Measurements from ENCODE around the gene DNAJB6. TPM values are rescaled to one million over a fixed set of nuclear protein-coding genes. Genes with fewer than 3 reads are reported as not detected.

Gene DNAJB6
- total RNA-seq, 1 experiment from 2014 or later: 137 TPM

DNA sequence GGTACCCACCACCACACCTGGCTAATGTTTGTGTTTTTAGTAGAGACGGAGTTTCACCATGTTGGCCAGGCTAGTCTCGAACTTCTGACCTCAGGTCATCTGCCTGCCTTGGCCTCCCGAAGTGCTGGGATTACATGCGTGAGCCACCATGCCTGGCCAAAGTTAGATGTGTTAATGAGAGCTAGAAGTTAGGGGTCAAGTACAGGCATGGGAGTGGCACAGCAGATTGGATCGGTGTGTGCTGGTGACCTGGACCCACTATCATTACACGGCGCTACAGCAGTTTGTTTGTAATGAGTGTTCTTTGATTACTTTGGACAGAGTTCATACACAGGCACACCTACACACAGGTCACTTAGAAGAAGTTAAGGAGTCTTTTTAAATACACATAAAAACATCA, 36.7 kb downstream of the DNAJB6 start:
- CTCF ChIA-PET: no interaction called here
- no peak overlapping the region for H3K4me3 Mint-ChIP-seq (ENCODE audit: low read depth, unreplicated experiment)
- peaks cover 58% of the 10 kb centered on the region for H3K36me3 Mint-ChIP-seq (ENCODE audit: insufficient read depth, unreplicated experiment)
- H3K4me1 Mint-ChIP-seq (ENCODE audit: low read depth, unreplicated experiment): no peaks in the 10 kb centered on the region
- TF ChIP-seq, protein P1, sequence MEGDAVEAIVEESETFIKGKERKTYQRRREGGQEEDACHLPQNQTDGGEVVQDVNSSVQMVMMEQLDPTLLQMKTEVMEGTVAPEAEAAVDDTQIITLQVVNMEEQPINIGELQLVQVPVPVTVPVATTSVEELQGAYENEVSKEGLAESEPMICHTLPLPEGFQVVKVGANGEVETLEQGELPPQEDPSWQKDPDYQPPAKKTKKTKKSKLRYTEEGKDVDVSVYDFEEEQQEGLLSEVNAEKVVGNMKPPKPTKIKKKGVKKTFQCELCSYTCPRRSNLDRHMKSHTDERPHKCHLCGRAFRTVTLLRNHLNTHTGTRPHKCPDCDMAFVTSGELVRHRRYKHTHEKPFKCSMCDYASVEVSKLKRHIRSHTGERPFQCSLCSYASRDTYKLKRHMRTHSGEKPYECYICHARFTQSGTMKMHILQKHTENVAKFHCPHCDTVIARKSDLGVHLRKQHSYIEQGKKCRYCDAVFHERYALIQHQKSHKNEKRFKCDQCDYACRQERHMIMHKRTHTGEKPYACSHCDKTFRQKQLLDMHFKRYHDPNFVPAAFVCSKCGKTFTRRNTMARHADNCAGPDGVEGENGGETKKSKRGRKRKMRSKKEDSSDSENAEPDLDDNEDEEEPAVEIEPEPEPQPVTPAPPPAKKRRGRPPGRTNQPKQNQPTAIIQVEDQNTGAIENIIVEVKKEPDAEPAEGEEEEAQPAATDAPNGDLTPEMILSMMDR (IDR thresholded peaks at IDR 0.05; ENCODE audit: unreplicated experiment): no peak
- intact Hi-C loops (cut with micrococcal nuclease; ENCODE audit: unreplicated experiment): no loop called here
- no peak for DNase-seq
- H3K9me3 Mint-ChIP-seq (ENCODE audit: low read depth, unreplicated experiment): no peaks in the 10 kb centered on the region
- H3K27ac Mint-ChIP-seq (ENCODE audit: unreplicated experiment): no peak overlapping the region
- H3K27me3 Mint-ChIP-seq (ENCODE audit: unreplicated experiment): no peaks in the 10 kb centered on the region
- BruUV-seq (replicated peaks): no TSS peak

DNA sequence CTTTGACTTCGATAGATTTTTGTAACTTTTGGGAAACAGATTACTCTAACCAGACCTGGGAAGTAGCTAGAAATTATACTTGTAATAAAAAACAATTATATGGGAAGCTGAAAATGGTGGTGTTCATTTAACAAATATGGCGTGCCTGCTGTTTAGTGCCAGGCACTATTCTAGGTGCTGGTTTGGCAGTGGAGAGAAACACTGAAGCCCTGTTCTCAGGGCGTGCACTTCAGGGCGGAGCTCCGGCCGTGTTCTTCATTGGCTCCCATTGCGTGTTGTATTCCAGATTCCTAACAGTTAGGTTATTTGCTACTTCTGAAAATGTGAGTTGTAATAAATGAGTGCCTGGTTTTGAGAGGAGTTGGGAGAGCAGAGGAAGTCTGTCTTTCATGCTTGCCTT, 38.6 kb downstream of the DNAJB6 start:
- H3K27ac Mint-ChIP-seq (ENCODE audit: unreplicated experiment): no peak overlapping the region
- intact Hi-C loops (cut with micrococcal nuclease; ENCODE audit: unreplicated experiment): no loop called here

DNA sequence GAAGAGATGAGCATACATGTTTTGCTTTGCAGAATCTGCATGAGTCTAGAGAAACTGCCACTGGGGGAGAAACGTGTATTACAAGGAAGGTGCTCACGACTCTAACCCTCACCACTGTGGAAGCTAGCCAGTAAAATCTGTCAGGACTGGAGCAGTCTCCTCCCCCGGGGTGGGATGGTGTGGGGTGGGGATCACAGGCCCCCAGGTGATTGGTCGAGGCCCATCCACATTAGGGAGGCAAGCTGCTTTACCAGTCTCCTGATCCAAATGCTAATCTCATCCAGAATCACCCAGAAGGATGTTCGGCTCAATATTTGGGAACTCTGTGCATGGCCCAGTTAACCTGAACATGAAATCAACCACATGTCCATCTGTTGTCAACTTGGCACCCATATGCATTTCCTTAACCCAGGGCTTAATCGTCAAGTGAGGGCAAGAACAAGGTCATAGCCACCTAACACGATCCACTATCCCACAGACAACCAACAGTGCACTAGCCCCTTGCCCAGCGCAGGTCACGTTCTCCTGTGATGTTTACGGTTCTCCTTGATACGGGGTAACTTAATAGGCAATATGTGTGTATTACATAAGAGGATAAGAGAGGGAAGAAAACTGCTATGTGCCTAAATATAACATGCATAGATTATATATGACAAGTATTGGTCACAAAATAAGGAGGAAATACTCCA, 40.8 kb downstream of the DNAJB6 start:
- peaks cover 60% of the 10 kb centered on the region for H3K36me3 Mint-ChIP-seq (ENCODE audit: insufficient read depth, unreplicated experiment)
- intact Hi-C loops (cut with micrococcal nuclease; ENCODE audit: unreplicated experiment): no loop called here
- H3K27me3 Mint-ChIP-seq (ENCODE audit: unreplicated experiment): no peaks in the 10 kb centered on the region
- no peak overlapping the region for H3K27ac Mint-ChIP-seq (ENCODE audit: unreplicated experiment)
- BruUV-seq (replicated peaks): no TSS peak
- TF ChIP-seq, protein P1 (IDR thresholded peaks at IDR 0.05; ENCODE audit: unreplicated experiment): no peak
- no peak for DNase-seq
- no peak overlapping the region for H3K4me3 Mint-ChIP-seq (ENCODE audit: low read depth, unreplicated experiment)
- CTCF ChIA-PET: no interaction called here
- H3K4me1 Mint-ChIP-seq (ENCODE audit: low read depth, unreplicated experiment): no peaks in the 10 kb centered on the region
- no peaks in the 10 kb centered on the region for H3K9me3 Mint-ChIP-seq (ENCODE audit: low read depth, unreplicated experiment)

More for the DNA sequence above, 38.6 kb downstream of the DNAJB6 start:
- H3K27me3 Mint-ChIP-seq (ENCODE audit: unreplicated experiment): no peaks in the 10 kb centered on the region
- TF ChIP-seq, protein P1 (IDR thresholded peaks at IDR 0.05; ENCODE audit: unreplicated experiment): no peak
- CTCF ChIA-PET: no interaction called here
- peaks cover 49% of the 10 kb centered on the region for H3K36me3 Mint-ChIP-seq (ENCODE audit: insufficient read depth, unreplicated experiment)
- no peak overlapping the region for H3K4me3 Mint-ChIP-seq (ENCODE audit: low read depth, unreplicated experiment)
- no peak for DNase-seq
- H3K9me3 Mint-ChIP-seq (ENCODE audit: low read depth, unreplicated experiment): no peaks in the 10 kb centered on the region
- BruUV-seq (replicated peaks): no TSS peak
- no peaks in the 10 kb centered on the region for H3K4me1 Mint-ChIP-seq (ENCODE audit: low read depth, unreplicated experiment)

DNA sequence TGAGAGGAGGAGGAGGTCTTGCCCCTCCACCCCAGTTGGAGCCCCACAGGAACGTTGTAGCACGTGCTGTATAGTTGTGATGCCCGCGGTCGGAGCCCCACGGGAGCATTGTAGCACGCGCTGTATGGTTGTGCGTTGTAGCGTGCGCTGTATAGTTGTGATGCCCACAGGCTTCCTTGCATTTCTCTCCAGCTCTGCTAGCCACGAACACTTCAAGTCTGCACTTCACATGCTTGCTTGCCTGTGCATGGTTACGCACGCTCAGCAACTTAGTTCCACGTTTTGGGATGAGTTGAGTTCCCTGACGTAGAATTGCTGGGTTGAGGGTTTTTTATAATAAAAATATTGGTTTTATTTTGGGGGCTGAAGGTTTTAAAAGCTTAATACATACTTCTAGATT, 41.6 kb downstream of the DNAJB6 start:
- Mint-ChIP-seq H3K27ac (ENCODE audit: unreplicated experiment) (no peak overlapping the region), H3K4me1 (ENCODE audit: low read depth, unreplicated experiment) (peaks cover 7% of the 10 kb centered on the region), H3K4me3 (ENCODE audit: low read depth, unreplicated experiment) (no peak overlapping the region), H3K9me3 (ENCODE audit: low read depth, unreplicated experiment) (no peaks in the 10 kb centered on the region), H3K27me3 (ENCODE audit: unreplicated experiment) (no peaks in the 10 kb centered on the region), H3K36me3 (ENCODE audit: insufficient read depth, unreplicated experiment) (peaks cover 62% of the 10 kb centered on the region)
- intact Hi-C loops (cut with micrococcal nuclease; ENCODE audit: unreplicated experiment): no loop called here
- no peak for DNase-seq
- no TSS peak for BruUV-seq (replicated peaks)
- TF ChIP-seq, protein P1 (IDR thresholded peaks at IDR 0.05; ENCODE audit: unreplicated experiment): no peak
- CTCF ChIA-PET: no interaction called here

Measured in Calu3 (cell line).